Eye (tissue), 1 donor: ENCODE data around the gene MIEF2.
"Not testable (repeated sequence)": the region's sequence is repeated elsewhere in the genome, so short reads cannot be mapped to it uniquely, and the experiment has no call there.

ENCODE experiments used
- DNase-seq: peaks from one replicate; pipeline ENCODE4 v3.0.0-alpha.2; 2015

MIEF2 gene

GRCh38 chr17:18303206-18303605, 42.7 kb downstream of the MIEF2 start:
- not testable (repeated sequence) for DNase-seq

DNA sequence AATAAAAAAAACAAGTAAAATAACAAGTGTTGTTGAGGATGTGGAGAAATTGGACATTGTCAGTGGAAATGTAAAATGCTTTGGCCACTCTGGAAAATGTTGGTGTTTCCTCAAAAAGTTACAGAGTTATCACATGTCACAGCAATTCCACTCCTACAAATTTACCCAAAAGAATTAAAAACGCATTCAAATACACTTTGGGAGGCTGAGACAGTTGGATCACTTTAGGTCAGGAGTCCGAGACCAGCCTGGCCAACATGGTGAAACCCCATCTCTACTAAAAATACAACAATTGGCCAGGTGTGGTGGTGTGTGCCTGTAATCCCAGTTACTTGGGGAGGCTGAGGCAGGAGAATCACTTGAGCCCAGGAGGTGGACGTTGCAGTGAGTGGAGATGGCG, 48.7 kb downstream of the MIEF2 start:
- no peak for DNase-seq

DNA sequence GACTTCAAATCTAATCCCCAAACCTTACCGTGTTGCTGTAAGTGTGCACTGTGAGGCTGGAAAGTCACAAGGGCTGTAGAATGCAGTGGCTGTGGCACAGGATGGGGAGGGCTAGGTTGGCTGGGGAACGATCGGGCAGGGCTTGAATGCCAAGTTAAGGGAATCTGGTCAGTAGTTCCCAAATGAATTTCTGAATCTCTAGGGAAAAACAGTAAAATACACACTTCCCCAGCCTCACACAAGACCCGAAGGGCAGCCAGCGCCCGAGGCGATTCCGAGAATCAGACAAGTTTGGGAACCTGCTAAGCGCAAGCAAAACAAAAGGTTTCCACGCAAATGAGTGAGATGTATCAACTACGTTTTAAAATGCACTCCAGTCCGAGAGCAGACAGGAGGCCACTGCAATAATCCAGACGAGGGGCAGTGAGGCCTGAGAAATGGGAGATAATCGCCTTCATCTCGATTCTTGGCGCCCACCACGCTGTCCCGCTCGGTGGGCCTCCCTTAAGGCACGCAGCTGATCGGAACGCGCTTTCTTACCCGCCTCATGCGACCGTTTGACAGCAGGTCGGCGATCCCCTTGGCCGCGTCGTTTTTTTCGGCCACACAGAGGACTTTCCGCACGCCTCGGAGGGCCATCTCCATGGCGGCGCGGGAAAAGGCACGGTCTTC, 53.7 kb downstream of the MIEF2 start:
- no peak for DNase-seq

- DNase-seq, result peak; percentile 98
These were observed 54.5 kb downstream of the MIEF2 start, which contains the start of the genes SMCR8 and TOP3A for GRCh38 chr17:18314731-18315561. TSS of gene SMCR8 (plus strand) at chr17:18315293. CDS start at chr17:18315790, 497 bp downstream. TSS of gene TOP3A (minus strand) at chr17:18314994. CDS start at chr17:18314778, 216 bp downstream.

- no peak for DNase-seq
These were observed 55.1 kb downstream of the MIEF2 start for GRCh38 chr17:18315562-18315922.

GRCh38 chr17:18315961-18316360, 55.5 kb downstream of the MIEF2 start:
- DNase-seq, result no peak
